Endodermal cell (in vitro differentiated cells): ENCODE data around the gene ZNF14. TPM values are rescaled to one million over a fixed set of nuclear protein-coding genes. Genes with fewer than 3 reads are reported as not detected.

Source experiments
- DNase-seq: peaks from one replicate; pipeline ENCODE4 v3.0.0-alpha.2; 2017
- H3K27ac ChIP-seq: 2 replicates; pipeline ENCODE4 v1.5.1; 2013; ENCODE audit warnings: mild to moderate bottlenecking, low read depth, low read length, moderate library complexity
- H3K27me3 ChIP-seq: 2 replicates; pipeline ENCODE4 v1.6.1; 2013; ENCODE audit warnings: mild to moderate bottlenecking, low read length, moderate library complexity; ENCODE audit not compliant: insufficient read depth, control insufficient read depth, poor library complexity, severe bottlenecking
- H3K36me3 ChIP-seq: 2 replicates; pipeline ENCODE4 v1.7.0; 2013; ENCODE audit warnings: mild to moderate bottlenecking, low read length, moderate library complexity; ENCODE audit not compliant: control insufficient read depth, insufficient read depth
- H3K4me1 ChIP-seq: one replicate; pipeline ENCODE4 v1.7.0; 2013; ENCODE audit warnings: low read length; ENCODE audit not compliant: control insufficient read depth, insufficient read depth
- H3K4me3 ChIP-seq: 2 replicates; pipeline ENCODE4 v1.5.1; 2013; ENCODE audit warnings: mild to moderate bottlenecking, low read length, moderate library complexity
- H3K9ac ChIP-seq: 2 replicates; pipeline ENCODE4 v1.6.1; 2013; ENCODE audit warnings: mild to moderate bottlenecking, low read length, moderate library complexity; ENCODE audit not compliant: poor library complexity, severe bottlenecking; ENCODE audit errors: extremely low read depth
- H3K9me3 ChIP-seq: 2 replicates; pipeline ENCODE4 v1.6.1; 2013; ENCODE audit warnings: mild to moderate bottlenecking, low read length, moderate library complexity; ENCODE audit not compliant: control insufficient read depth
- H3K27ac Mint-ChIP-seq: 2 replicates; pipeline ENCODE4 v1.8.0; 2020; ENCODE audit warnings: mixed read lengths
- H3K27me3 Mint-ChIP-seq: 2 replicates; pipeline ENCODE4 v1.8.0; 2021; ENCODE audit warnings: mild to moderate bottlenecking, mixed read lengths; ENCODE audit not compliant: insufficient read depth
- H3K36me3 Mint-ChIP-seq: 2 replicates; pipeline ENCODE4 v1.8.0; 2020; ENCODE audit warnings: low read depth, mixed read lengths
- H3K4me1 Mint-ChIP-seq: 2 replicates; pipeline ENCODE4 v1.8.0; 2020; ENCODE audit warnings: mixed read lengths
- H3K4me3 Mint-ChIP-seq: 2 replicates; pipeline ENCODE4 v1.8.0; 2020; ENCODE audit warnings: mild to moderate bottlenecking, moderate library complexity, mixed read lengths
- H3K9me3 Mint-ChIP-seq: 2 replicates; pipeline ENCODE4 v1.8.0; 2020; ENCODE audit warnings: mild to moderate bottlenecking, mixed read lengths
- CTCF ChIP-seq: fragments of 200-600 bp; sonication (generic); conservative IDR thresholded peaks from 2 replicates; pipeline ENCODE4 v1.5.0; 2021; ENCODE audit warnings: antibody characterized with exemption, mild to moderate bottlenecking
- WGBS, 2 experiments: methylation state at CpG; one replicate each; pipeline versions ENCODE4 v1.1.5 to v1.1.7; 2013; ENCODE audit warnings: missing lambda C conversion rate in 2 of 2, mixed read lengths in 1 of 2; ENCODE audit not compliant: insufficient coverage in 1 of 2, insufficient read length in 1 of 2; 5-methylcytosine and 5-hydroxymethylcytosine counted together
- total RNA-seq, 2 donors: library from RNA; stranded (reverse); fragmentation: NEBNext Ultra II Directional in 1 of 2; extraction: Animal tissue kit (Norgen Biotek cat#: 25700) in 1 of 2; gene quantifications; 2 replicates in 1 of 2; 3 replicates in 1 of 2; pipeline ENCODE4 v1.2.1, GENCODE V29; 2021

ZNF14 gene
- total RNA-seq, 2 donors from 2014 or later = 7.8 to 8.7 TPM

GRCh38 chr19:19737559-19738332, 4.8 kb upstream of the ZNF14 start:
- Mint-ChIP-seq H3K9me3 (peaks cover 9% of the 10 kb centered on the region), H3K36me3 (no peaks in the 10 kb centered on the region), H3K27ac (no peak overlapping the region), H3K4me1 (no peaks in the 10 kb centered on the region), H3K27me3 (peaks cover 11% of the 10 kb centered on the region), H3K4me3 (no peak overlapping the region)
- TF ChIP-seq CTCF = no peak
- H3K9ac ChIP-seq = no peak overlapping the region
- no peak overlapping the region for H3K27ac ChIP-seq
- H3K36me3 ChIP-seq = no peaks in the 10 kb centered on the region
- H3K4me1 ChIP-seq = no peaks in the 10 kb centered on the region
- no peak overlapping the region for H3K4me3 ChIP-seq
- no peaks in the 10 kb centered on the region for H3K27me3 ChIP-seq
- WGBS, 2 experiments = 84 to 100% methylated on average over 1 to 8 of the region's 8 CpGs
- no peaks in the 10 kb centered on the region for H3K9me3 ChIP-seq
- no peak for DNase-seq

- no peak overlapping the region for H3K27ac ChIP-seq
- H3K9ac ChIP-seq = no peak overlapping the region
- H3K4me3 ChIP-seq = peak overlapping the region; percentile 29
- no peak for TF ChIP-seq CTCF
- H3K36me3 ChIP-seq = peaks cover 10% of the 10 kb centered on the region
- Mint-ChIP-seq H3K9me3 (peaks cover 63% of the 10 kb centered on the region), H3K4me3 (no peak overlapping the region), H3K36me3 (peaks cover 53% of the 10 kb centered on the region), H3K4me1 (no peaks in the 10 kb centered on the region), H3K27ac (no peak overlapping the region), H3K27me3 (no peaks in the 10 kb centered on the region)
- H3K27me3 ChIP-seq = no peaks in the 10 kb centered on the region
- H3K9me3 ChIP-seq = peaks cover 72% of the 10 kb centered on the region
- no peak for DNase-seq
- WGBS, 2 experiments = 88 to 95% methylated on average over 1 to 2 of the region's 2 CpGs
- H3K4me1 ChIP-seq = no peaks in the 10 kb centered on the region
Observed at GRCh38 chr19:19721896-19722295, 11.0 kb downstream of the ZNF14 start.

GRCh38 chr19:19719798-19720197, 13.1 kb downstream of the ZNF14 start:
- H3K27ac Mint-ChIP-seq = no peak overlapping the region
- Histone ChIP-seq H3K4me1 (no peaks in the 10 kb centered on the region), H3K27ac (no peak overlapping the region), H3K4me3 (peak overlapping the region; percentile 54), H3K36me3 (peaks cover 13% of the 10 kb centered on the region), H3K27me3 (no peaks in the 10 kb centered on the region), H3K9ac (no peak overlapping the region), H3K9me3 (peaks cover 80% of the 10 kb centered on the region)
- DNase-seq = no peak
- WGBS, 2 experiments = 85 to 87% methylated on average over 1 of the region's 2 CpGs
- no peak for TF ChIP-seq CTCF
- no peaks in the 10 kb centered on the region for H3K4me1 Mint-ChIP-seq
- H3K27me3 Mint-ChIP-seq = no peaks in the 10 kb centered on the region
- peaks cover 84% of the 10 kb centered on the region for H3K9me3 Mint-ChIP-seq
- no peak overlapping the region for H3K4me3 Mint-ChIP-seq
- H3K36me3 Mint-ChIP-seq = peaks cover 73% of the 10 kb centered on the region
